Measurements from ENCODE around the gene CD47. TPM values are rescaled to one million over a fixed set of nuclear protein-coding genes. Genes with fewer than 3 reads are reported as not detected.

CD47 gene
- total and polyA plus RNA-seq, 10 of the 15 experiments (the other 5 are each of a cell fraction or from before 2014, with no cell fraction given): 22.9 to 175 (median 81.1) TPM

- CTCF ChIA-PET: no interaction called here
- no TSS peak for BruUV-seq (replicated peaks)
- FAIRE-seq (no peak), ATAC-seq (no peak), DNase-seq (ENCODE audit: low read depth, low spot score) (no peak)
- Histone ChIP-seq H3K36me3 (ENCODE audit: control insufficient read depth in 2 of 2, insufficient read depth in 2 of 2, low read length in 1 of 2) (peaks cover 2 to 7% of the 10 kb centered on the region in 2 experiments; a peak in 2 of 4 replicates), H3K79me2 (ENCODE audit: control insufficient read depth, insufficient read depth, low read length) (no peaks in the 10 kb centered on the region), H3K4me1 (ENCODE audit: control insufficient read depth, insufficient read depth, low read length) (peaks cover 12% of the 10 kb centered on the region), H2AFZ (ENCODE audit: control insufficient read depth, low read depth, low read length) (no peak overlapping the region), H3K4me2 (ENCODE audit: control insufficient read depth, insufficient read depth) (no peak overlapping the region), H3K27ac (ENCODE audit: control insufficient read depth, insufficient read depth) (no peak overlapping the region), H3K27me3 (replicated peaks in 1 of 2; ENCODE audit: control insufficient read depth in 2 of 2, insufficient read depth in 2 of 2, low read length in 1 of 2) (no peaks in the 10 kb centered on the region), H3K4me3 (no peak overlapping the region), H3K9me3 (replicated peaks; ENCODE audit: control insufficient read depth, insufficient read depth, low read length) (no peaks in the 10 kb centered on the region), H4K20me1 (ENCODE audit: control insufficient read depth, insufficient read depth) (no peaks in the 10 kb centered on the region), H3K9ac (ENCODE audit: control insufficient read depth, insufficient read depth, low read length) (no peak overlapping the region)
- RAD21 ChIA-PET (ENCODE audit: unreplicated experiment): no interaction called here
- in situ Hi-C loops (cut with MboI): no loop called here
- POLR2A ChIA-PET: no interaction called here
- intact Hi-C loops (cut with micrococcal nuclease; ENCODE audit: unreplicated experiment): no loop called here
- WGBS (ENCODE audit: insufficient coverage, insufficient replicate concordance, low lambda C conversion rate, missing lambda C conversion rate): 100% methylated on average over 1 of the region's 1 CpG
- SMC1A ChIA-PET (ENCODE audit: uncharacterized antibody, unreplicated experiment): interaction anchor here (0.6 to 1.1 kb wide), 4 partner anchors 8 to 245 kb away, joined by 3 to 5 read pairs (median 3); no protein-coding TSS in a partner anchor
- TF ChIP-seq USF1 (IDR thresholded peaks at IDR 0.05; ENCODE audit: borderline replicate concordance, extremely low read length, insufficient read depth, low read depth, low read length): no peak
- no peak for TF ChIP-seq RFX5 (IDR thresholded peaks at IDR 0.05; ENCODE audit: low read depth, low read length)
- no peak for TF ChIP-seq CREB1 (IDR thresholded peaks at IDR 0.05; ENCODE audit: low read depth)
- TF ChIP-seq STAT1 (conservative IDR thresholded peaks at IDR 0.05): no peak
- TF ChIP-seq ZBTB4 (CRISPR knock-in tag; IDR thresholded peaks at IDR 0.05): no peak
- TF ChIP-seq NRF1 (conservative IDR thresholded peaks at IDR 0.05; ENCODE audit: low read depth, low read length): no peak
- TF ChIP-seq YY1 (IDR thresholded peaks at IDR 0.05; ENCODE audit: low read depth, low read length): no peak
- no peak for TF ChIP-seq NBN (IDR thresholded peaks at IDR 0.05)
- no peak for TF ChIP-seq ELK1 (IDR thresholded peaks at IDR 0.05; ENCODE audit: low read depth, low read length)
- TF ChIP-seq TCF12 (IDR thresholded peaks at IDR 0.05; ENCODE audit: low read depth, low read length): no peak
- TF ChIP-seq ESRRA (IDR thresholded peaks at IDR 0.05; ENCODE audit: low read length): no peak
- no peak for TF ChIP-seq ZNF384 (IDR thresholded peaks at IDR 0.05; ENCODE audit: borderline replicate concordance, low read depth, low read length)
- TF ChIP-seq POLR2AphosphoS2 (IDR thresholded peaks at IDR 0.05; ENCODE audit: low read depth, low read length): no peak
- TF ChIP-seq USF2 (IDR thresholded peaks at IDR 0.05; ENCODE audit: borderline replicate concordance, low read depth, low read length): no peak
- TF ChIP-seq JUNB (IDR thresholded peaks at IDR 0.05): no peak
- TF ChIP-seq ATF7 (IDR thresholded peaks at IDR 0.05; ENCODE audit: low read depth): no peak
- TF ChIP-seq E4F1 (IDR thresholded peaks at IDR 0.05; ENCODE audit: borderline replicate concordance, partially characterized antibody): no peak
- TF ChIP-seq ASH2L (IDR thresholded peaks at IDR 0.05; ENCODE audit: borderline replicate concordance, low read depth): no peak
Measured at GRCh38 chr3:108036401-108036800, 54.4 kb downstream of the CD47 start.
